H9 (cell line): Measurements from ENCODE around the gene ZNF385B. TPM values are rescaled to one million over a fixed set of nuclear protein-coding genes. Genes with fewer than 3 reads are reported as not detected.

ENCODE experiments used
- DNase-seq: peaks from one replicate; pipeline ENCODE4 v3.0.0-alpha.2; 2017
- H2AFZ ChIP-seq: one replicate; pipeline ENCODE4 v1.6.1; 2013; ENCODE audit warnings: mild to moderate bottlenecking, low read length, control low read depth, moderate library complexity
- H2AK5ac ChIP-seq: 2 replicates; pipeline ENCODE4 v1.6.1; 2013; ENCODE audit warnings: low read length, control low read depth, mixed read lengths; ENCODE audit not compliant: insufficient read length
- H2BK120ac ChIP-seq: one replicate; pipeline ENCODE4 v1.6.1; 2013; ENCODE audit warnings: low read depth, mild to moderate bottlenecking, low read length, control low read depth, inconsistent platforms; ENCODE audit not compliant: poor library complexity, severe bottlenecking
- H2BK12ac ChIP-seq: 2 replicates; pipeline ENCODE4 v1.6.1; 2013; ENCODE audit warnings: low read length, control low read depth, mixed read lengths, low read depth; ENCODE audit not compliant: insufficient read length
- H2BK15ac ChIP-seq: 2 replicates; pipeline ENCODE4 v1.6.1; 2013; ENCODE audit warnings: low read depth, low read length, control low read depth
- H2BK20ac ChIP-seq: one replicate; pipeline ENCODE4 v1.6.1; 2013; ENCODE audit warnings: low read depth, mild to moderate bottlenecking, low read length, control low read depth, inconsistent platforms; ENCODE audit not compliant: poor library complexity, severe bottlenecking
- H2BK5ac ChIP-seq: 2 replicates; pipeline ENCODE4 v1.6.1; 2013; ENCODE audit warnings: low read length, control low read depth, mixed read lengths; ENCODE audit not compliant: insufficient read length
- H3K14ac ChIP-seq: 2 replicates; pipeline ENCODE4 v1.6.1; 2013; ENCODE audit warnings: low read length, control low read depth; ENCODE audit not compliant: insufficient read depth
- H3K18ac ChIP-seq: 2 replicates; pipeline ENCODE4 v1.6.1; 2013; ENCODE audit warnings: low read depth, mild to moderate bottlenecking, mixed read lengths, low read length, control low read depth; ENCODE audit not compliant: insufficient read length
- H3K23ac ChIP-seq: 2 replicates; pipeline ENCODE4 v1.6.1; 2013; ENCODE audit warnings: low read length, control low read depth, mixed read lengths, low read depth; ENCODE audit not compliant: insufficient read length
- H3K23me2 ChIP-seq: 2 replicates; pipeline ENCODE4 v1.6.1; 2013; ENCODE audit warnings: low read depth, mild to moderate bottlenecking, mixed read lengths, low read length, control low read depth; ENCODE audit not compliant: insufficient read length, poor library complexity, severe bottlenecking
- H3K27ac ChIP-seq: 2 replicates; pipeline ENCODE4 v1.5.1; 2013; ENCODE audit warnings: low read length, control low read depth, mixed read lengths, low read depth; ENCODE audit not compliant: insufficient read length
- H3K27me3 ChIP-seq: 2 replicates; pipeline ENCODE4 v1.6.1; 2013; ENCODE audit warnings: low read length, control low read depth, inconsistent platforms; ENCODE audit not compliant: insufficient read depth
- H3K4ac ChIP-seq: 2 replicates; pipeline ENCODE4 v1.6.1; 2013; ENCODE audit warnings: low read depth, mild to moderate bottlenecking, control low read depth, inconsistent platforms, low read length, moderate library complexity
- H3K4me1 ChIP-seq: 2 replicates; pipeline ENCODE4 v1.6.1; 2013; ENCODE audit warnings: low read length, control low read depth, inconsistent platforms; ENCODE audit not compliant: insufficient read depth
- H3K4me2 ChIP-seq: 2 replicates; pipeline ENCODE4 v1.6.1; 2013; ENCODE audit warnings: low read length, control low read depth, mixed read lengths; ENCODE audit not compliant: insufficient read length, insufficient read depth
- H3K56ac ChIP-seq: 2 replicates; pipeline ENCODE4 v1.6.1; 2013; ENCODE audit warnings: low read depth, mild to moderate bottlenecking, mixed read lengths, low read length, control low read depth; ENCODE audit not compliant: insufficient read length
- H3K79me1 ChIP-seq: 2 replicates; pipeline ENCODE4 v1.6.1; 2013; ENCODE audit warnings: low read depth, mild to moderate bottlenecking, moderate library complexity, low read length, control low read depth, inconsistent platforms; ENCODE audit not compliant: insufficient read depth, poor library complexity, severe bottlenecking
- H3K79me2 ChIP-seq: 2 replicates; pipeline ENCODE4 v1.6.1; 2013; ENCODE audit warnings: low read length, control low read depth, inconsistent platforms; ENCODE audit not compliant: insufficient read depth
- H3K9ac ChIP-seq: 2 replicates; pipeline ENCODE4 v1.6.1; 2013; ENCODE audit warnings: low read length, control low read depth, mixed read lengths; ENCODE audit not compliant: insufficient read length; ENCODE audit errors: extremely low read depth
- H3K9me3 ChIP-seq: one replicate; pipeline ENCODE4 v1.6.1; 2013; ENCODE audit warnings: low read depth, low read length, inconsistent platforms; ENCODE audit not compliant: control insufficient read depth
- H3T11ph ChIP-seq: one replicate; pipeline ENCODE4 v1.6.1; 2013; ENCODE audit warnings: mild to moderate bottlenecking, low read length, control low read depth, inconsistent platforms
- H4K20me1 ChIP-seq: one replicate; pipeline ENCODE4 v1.6.1; 2013; ENCODE audit not compliant: control insufficient read depth, insufficient read length, insufficient read depth
- H4K5ac ChIP-seq: 2 replicates; pipeline ENCODE4 v1.6.1; 2013; ENCODE audit warnings: low read depth, mild to moderate bottlenecking, mixed read lengths, low read length, control low read depth; ENCODE audit not compliant: insufficient read length
- H4K8ac ChIP-seq: replicated peaks from 2 replicates; pipeline ENCODE4 v1.6.1; 2013; ENCODE audit warnings: low read length, control low read depth, mixed read lengths, low read depth; ENCODE audit not compliant: insufficient read length
- H4K91ac ChIP-seq: 2 replicates; pipeline ENCODE4 v1.6.1; 2013; ENCODE audit warnings: low read depth, mild to moderate bottlenecking, moderate library complexity, mixed read lengths, low read length, control low read depth; ENCODE audit not compliant: insufficient read length
- H3K27ac Mint-ChIP-seq, 3 experiments: 2 replicates in 2 of 3; 3 replicates in 1 of 3; pipeline ENCODE4 v1.8.0; 2020 to 2021; ENCODE audit warnings: mixed read lengths in 3 of 3, mild to moderate bottlenecking in 1 of 3, moderate library complexity in 1 of 3
- H3K27me3 Mint-ChIP-seq: 2 replicates; pipeline ENCODE4 v1.8.0; 2021; ENCODE audit warnings: low read depth, mild to moderate bottlenecking, moderate library complexity, mixed read lengths
- H3K36me3 Mint-ChIP-seq, 3 experiments: 2 replicates in 2 of 3; 3 replicates in 1 of 3; pipeline ENCODE4 v1.8.0; 2020 to 2021; ENCODE audit warnings: low read depth in 3 of 3, mixed read lengths in 3 of 3; ENCODE audit not compliant: insufficient read depth in 1 of 3
- H3K4me1 Mint-ChIP-seq, 2 experiments: 2 replicates each; pipeline ENCODE4 v1.8.0; 2020; ENCODE audit warnings: mixed read lengths in 2 of 2
- H3K4me3 Mint-ChIP-seq, 2 experiments: 2 replicates in 1 of 2; 3 replicates in 1 of 2; pipeline ENCODE4 v1.8.0; 2020 to 2021; ENCODE audit warnings: mild to moderate bottlenecking in 2 of 2, mixed read lengths in 2 of 2, moderate library complexity in 1 of 2
- H3K9me3 Mint-ChIP-seq, 2 experiments: 2 replicates in 1 of 2; 3 replicates in 1 of 2; pipeline ENCODE4 v1.8.0; 2020; ENCODE audit warnings: mild to moderate bottlenecking in 2 of 2, mixed read lengths in 2 of 2, moderate library complexity in 1 of 2
- WGBS: extraction: QIAGEN DNeasy Blood & Tissue Kit; methylation state at CpG from one replicate; pipeline ENCODE4 v1.1.7; 2013; ENCODE audit warnings: missing lambda C conversion rate, low lambda C conversion rate, mixed read lengths; ENCODE audit not compliant: insufficient read length; ENCODE audit errors: extremely low coverage; 5-methylcytosine and 5-hydroxymethylcytosine counted together
- total RNA-seq: library from RNA; stranded (reverse); gene quantifications from 2 replicates; pipeline ENCODE4 v1.2.1, GENCODE V29; 2021
- TF ChIP-seq, protein P1 (sequence below): fragments of 200-600 bp; sonication (generic); conservative IDR thresholded peaks from 3 replicates; pipeline ENCODE4 v1.8.0; 2021; ENCODE audit warnings: antibody characterized with exemption, mild to moderate bottlenecking

Gene ZNF385B
- total RNA-seq, 1 experiment from 2014 or later = 2.1 TPM

DNA sequence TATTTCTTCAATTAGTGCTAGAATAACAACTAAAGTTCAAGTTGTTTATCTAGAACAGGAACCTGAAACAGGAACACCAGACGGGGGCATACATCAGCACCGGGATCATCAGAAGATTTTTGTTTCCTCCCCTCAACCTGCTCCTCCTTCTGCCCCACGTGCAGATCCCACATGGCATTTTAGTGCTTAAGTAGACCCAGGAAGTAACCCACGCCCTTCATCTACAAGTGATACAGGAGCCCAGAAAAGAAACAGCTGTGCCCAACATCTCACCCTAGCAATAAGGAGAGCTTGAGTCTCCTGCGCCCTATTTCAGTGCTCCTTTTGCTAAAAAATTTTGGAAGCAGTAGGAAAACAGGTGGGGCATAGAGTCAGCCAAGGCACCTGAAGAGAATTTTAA is 5.2 kb downstream of the ZNF385B start:
- H3K56ac ChIP-seq = no peak overlapping the region
- no peak overlapping the region for H3K4me2 ChIP-seq
- no peak overlapping the region for H2AK5ac ChIP-seq
- DNase-seq = no peak
- H3K27ac ChIP-seq = no peak overlapping the region
- Mint-ChIP-seq H3K4me3 (no peak overlapping the region), H3K4me1 (peaks cover 7 to 14% of the 10 kb centered on the region in 2 experiments; a peak in 3 of 4 replicates), H3K9me3 (no peaks in the 10 kb centered on the region), H3K27me3 (peaks cover 32% of the 10 kb centered on the region), H3K27ac (no peak overlapping the region), H3K36me3 (no peaks in the 10 kb centered on the region)
- no peak overlapping the region for H2AFZ ChIP-seq
- H3K4ac ChIP-seq = no peak overlapping the region
- H2BK12ac ChIP-seq = no peak overlapping the region
- no peak overlapping the region for H3T11ph ChIP-seq
- H4K5ac ChIP-seq = no peak overlapping the region
- H3K79me2 ChIP-seq = no peaks in the 10 kb centered on the region
- no peak overlapping the region for H3K9ac ChIP-seq
- WGBS = no CpG with 5 or more reads among the region's 5 CpGs
- H2BK20ac ChIP-seq = no peak overlapping the region
- H4K91ac ChIP-seq = no peak overlapping the region
- no peaks in the 10 kb centered on the region for H3K23me2 ChIP-seq
- H4K20me1 ChIP-seq = no peaks in the 10 kb centered on the region
- no peaks in the 10 kb centered on the region for H3K4me1 ChIP-seq
- no peak overlapping the region for H2BK120ac ChIP-seq
- H3K14ac ChIP-seq = no peak overlapping the region
- H3K23ac ChIP-seq = no peak overlapping the region
- no peak overlapping the region for H2BK5ac ChIP-seq
- H4K8ac ChIP-seq = no peak overlapping the region
- H3K27me3 ChIP-seq = peaks cover 3% of the 10 kb centered on the region; the same call in 1 of the 2 replicates
- TF ChIP-seq, protein P1, sequence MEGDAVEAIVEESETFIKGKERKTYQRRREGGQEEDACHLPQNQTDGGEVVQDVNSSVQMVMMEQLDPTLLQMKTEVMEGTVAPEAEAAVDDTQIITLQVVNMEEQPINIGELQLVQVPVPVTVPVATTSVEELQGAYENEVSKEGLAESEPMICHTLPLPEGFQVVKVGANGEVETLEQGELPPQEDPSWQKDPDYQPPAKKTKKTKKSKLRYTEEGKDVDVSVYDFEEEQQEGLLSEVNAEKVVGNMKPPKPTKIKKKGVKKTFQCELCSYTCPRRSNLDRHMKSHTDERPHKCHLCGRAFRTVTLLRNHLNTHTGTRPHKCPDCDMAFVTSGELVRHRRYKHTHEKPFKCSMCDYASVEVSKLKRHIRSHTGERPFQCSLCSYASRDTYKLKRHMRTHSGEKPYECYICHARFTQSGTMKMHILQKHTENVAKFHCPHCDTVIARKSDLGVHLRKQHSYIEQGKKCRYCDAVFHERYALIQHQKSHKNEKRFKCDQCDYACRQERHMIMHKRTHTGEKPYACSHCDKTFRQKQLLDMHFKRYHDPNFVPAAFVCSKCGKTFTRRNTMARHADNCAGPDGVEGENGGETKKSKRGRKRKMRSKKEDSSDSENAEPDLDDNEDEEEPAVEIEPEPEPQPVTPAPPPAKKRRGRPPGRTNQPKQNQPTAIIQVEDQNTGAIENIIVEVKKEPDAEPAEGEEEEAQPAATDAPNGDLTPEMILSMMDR = no peak
- H2BK15ac ChIP-seq = no peak overlapping the region
- H3K18ac ChIP-seq = no peak overlapping the region
- H3K9me3 ChIP-seq = no peaks in the 10 kb centered on the region
- H3K79me1 ChIP-seq = no peaks in the 10 kb centered on the region
